NCI-H2107 treated with DMSO at 0.1 percent for 48 hours (cell line): Measurements from ENCODE around the gene TMEM51.
"Not testable (repeated sequence)": the region's sequence is repeated elsewhere in the genome, so short reads cannot be mapped to it uniquely, and the experiment has no call there.

Source experiments
- DNase-seq: peaks from one replicate; lab custom pipeline; 2025; ENCODE audit not compliant: unreplicated experiment; lab: John Stamatoyannopoulos, UW

Gene TMEM51

GRCh38 chr1:15125101-15125745, 28.3 kb upstream of the TMEM51 start:
- no peak for DNase-seq

DNA sequence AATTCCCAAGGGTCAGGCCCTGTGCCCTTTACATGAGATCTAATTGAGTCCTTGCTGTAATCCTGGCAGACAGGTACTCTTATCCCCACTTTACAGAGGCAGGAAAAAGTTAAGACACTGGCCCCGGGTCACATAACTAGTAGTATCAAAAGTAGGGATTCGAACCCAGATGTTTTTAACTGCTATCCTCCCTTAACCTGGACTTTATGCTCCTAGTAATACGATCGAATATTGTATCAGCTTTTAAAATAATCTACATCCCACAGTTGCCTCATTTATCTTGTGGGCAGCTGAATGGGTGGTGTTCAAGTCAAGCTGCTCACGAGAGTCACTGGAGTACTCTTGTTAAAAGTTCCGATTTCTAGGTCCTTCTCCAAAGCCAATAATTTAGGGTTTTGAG, 25.5 kb upstream of the TMEM51 start:
- no peak for DNase-seq

DNA sequence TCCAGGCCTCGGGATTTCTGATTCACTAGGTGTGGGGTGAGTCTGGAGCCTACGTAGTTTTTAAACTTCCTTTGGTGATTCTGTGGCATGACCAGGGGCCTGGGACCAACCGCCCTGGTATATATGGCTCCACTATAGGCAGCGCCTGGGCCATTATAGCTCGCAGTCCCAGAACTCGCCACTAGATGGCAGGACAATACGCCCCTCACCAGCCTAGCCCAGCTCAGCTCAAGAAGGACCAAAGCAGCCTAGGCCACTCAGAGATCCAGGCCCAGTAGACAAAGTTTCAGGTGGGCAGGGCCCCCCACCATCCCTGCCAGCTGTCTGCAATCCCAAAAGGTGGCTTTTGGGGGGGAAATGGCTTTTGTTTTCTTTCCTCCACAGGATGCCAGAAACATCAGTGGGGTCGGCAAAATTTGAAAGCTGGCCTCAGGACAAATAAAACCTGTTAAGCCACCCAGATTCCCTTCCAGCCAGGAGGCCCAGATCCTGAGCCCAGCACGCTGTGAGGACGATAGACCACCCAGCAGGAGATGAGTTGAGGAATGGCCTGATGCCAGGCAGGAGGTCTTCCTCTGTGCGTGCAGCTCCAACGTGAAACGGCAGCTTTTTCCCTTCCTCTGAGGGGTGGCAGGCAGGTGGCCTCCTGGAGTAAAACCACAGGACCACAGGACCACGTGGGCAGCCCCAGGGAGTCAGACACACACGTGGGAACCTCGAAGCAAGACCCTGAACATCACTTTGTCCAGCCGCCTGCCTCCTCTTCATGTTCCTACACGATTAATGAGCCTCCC, 24.8 kb upstream of the TMEM51 start:
- peak; percentile 55 for DNase-seq

GRCh38 chr1:15129944-15130343, 23.6 kb upstream of the TMEM51 start:
- no peak for DNase-seq

GRCh38 chr1:15130607-15131006, 22.9 kb upstream of the TMEM51 start:
- DNase-seq, result no peak

DNA sequence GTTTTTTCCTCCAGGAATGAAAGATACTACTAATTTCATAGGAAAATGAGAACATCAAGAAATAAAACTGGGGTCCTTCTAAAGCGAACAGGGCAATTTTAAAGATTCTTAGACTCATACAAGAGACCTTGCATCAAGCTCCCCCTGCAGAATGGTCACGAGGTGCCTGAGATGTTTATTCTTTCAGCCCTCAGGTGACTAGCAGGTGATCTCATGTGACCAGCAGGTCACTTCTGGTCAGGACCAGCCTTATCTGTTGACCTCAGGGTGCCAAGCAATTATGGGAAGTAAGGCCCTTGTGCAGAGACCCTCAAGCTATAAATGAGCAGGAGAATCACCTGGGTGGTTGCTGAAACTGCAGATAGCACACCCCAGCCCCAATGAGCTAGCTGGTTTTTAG, 20.6 kb upstream of the TMEM51 start:
- DNase-seq, result no peak

- no peak for DNase-seq
Measured at GRCh38 chr1:15134285-15134684, 19.3 kb upstream of the TMEM51 start.

- DNase-seq, result not testable (repeated sequence)
Measured at GRCh38 chr1:15135604-15136003, 17.9 kb upstream of the TMEM51 start.

DNA sequence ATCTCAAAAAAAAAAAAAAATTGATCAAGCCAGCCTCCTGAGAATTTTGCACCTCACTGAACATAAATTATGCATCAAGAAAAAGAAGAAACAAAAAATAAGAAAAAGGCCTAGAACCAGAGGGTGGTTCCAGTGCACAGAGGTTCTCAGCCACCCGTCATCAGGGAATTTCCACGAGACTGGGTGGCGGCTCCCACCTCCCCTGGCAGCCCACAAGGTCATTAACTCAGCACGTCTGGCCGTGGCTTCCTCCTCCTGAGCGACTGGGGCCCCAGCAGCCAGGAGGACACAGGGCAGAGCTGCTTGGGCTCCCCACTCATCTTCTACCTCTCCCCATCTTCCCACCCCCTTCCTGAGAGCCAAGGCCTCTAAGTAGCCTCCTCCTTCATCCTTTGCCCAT, 15.7 kb upstream of the TMEM51 start:
- DNase-seq, result no peak

GRCh38 chr1:15139654-15140350, 13.7 kb upstream of the TMEM51 start:
- DNase-seq, result no peak

DNA sequence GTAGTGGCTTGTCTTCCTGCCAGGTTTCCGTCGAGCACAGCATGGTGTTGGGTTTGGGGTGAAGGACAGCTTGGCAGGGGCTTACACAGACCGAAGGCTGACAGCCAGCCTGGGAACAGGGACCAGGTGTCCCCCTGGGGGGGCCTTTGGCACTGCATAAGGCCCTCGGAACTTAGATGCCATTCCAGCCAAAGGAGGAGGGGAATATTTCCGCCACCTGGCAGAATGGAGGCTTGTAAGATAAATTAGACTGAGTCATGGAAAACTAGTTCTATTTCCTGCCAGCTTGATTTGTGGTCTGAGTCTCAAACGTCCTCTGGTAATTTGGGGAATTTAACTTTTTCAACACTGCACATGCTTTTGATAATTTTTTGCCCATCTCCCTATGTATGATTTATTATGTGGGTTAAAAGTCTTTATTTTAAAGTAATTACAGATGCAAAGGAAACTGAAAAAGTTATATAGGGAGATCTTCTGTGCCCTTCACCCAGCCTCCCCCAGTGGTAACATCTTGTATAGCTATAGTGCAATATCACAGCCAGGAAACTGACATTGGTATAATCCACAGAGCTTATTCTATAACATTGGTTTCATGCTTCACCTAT, 11.5 kb upstream of the TMEM51 start:
- no peak for DNase-seq

DNA sequence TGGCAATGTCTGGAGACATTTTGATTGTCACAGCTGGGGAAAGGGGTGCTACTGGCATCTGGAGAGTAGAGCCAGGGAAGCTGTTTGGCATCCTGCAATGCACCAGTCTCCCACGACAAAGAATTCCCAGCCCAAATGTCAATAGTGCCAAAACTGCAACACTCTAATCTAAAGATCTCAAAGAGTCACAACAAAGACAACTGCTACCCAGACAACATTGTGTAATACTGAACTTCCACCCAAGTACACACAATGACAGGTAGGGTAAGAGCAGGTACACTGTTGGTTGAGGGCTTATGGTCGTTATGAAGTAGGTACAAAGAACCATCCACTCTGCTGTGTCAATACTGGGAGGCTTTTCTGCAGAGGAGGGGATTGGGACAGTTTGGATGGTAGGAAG, 8.2 kb upstream of the TMEM51 start:
- no peak for DNase-seq

GRCh38 chr1:15146142-15146680, 7.3 kb upstream of the TMEM51 start:
- no peak for DNase-seq

- no peak for DNase-seq
Measured at GRCh38 chr1:15146971-15147376, 6.6 kb upstream of the TMEM51 start.

- DNase-seq, result no peak
Measured at GRCh38 chr1:15148004-15148403, 5.5 kb upstream of the TMEM51 start.

- no peak for DNase-seq
Measured at GRCh38 chr1:15148475-15148874, 5.1 kb upstream of the TMEM51 start.

DNA sequence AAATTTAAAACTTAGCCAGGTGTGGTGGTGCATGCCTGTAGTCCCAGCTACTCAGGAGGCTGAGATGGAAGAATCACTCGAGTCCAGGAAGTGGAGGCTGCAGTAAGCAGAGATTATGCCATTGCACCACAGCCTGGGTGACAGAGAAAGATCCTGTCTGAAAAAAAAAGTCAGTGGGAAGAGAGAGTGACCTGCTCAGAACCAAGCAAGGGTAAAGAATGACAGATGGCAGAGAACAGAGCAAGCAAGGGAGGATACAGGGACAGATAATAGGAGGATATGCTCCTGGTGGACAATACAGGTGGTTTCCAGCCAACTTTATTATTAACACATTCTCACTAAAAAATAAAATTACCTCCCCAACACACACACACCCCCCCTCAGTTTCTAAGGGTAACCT, 4.6 kb upstream of the TMEM51 start:
- no peak for DNase-seq

DNA sequence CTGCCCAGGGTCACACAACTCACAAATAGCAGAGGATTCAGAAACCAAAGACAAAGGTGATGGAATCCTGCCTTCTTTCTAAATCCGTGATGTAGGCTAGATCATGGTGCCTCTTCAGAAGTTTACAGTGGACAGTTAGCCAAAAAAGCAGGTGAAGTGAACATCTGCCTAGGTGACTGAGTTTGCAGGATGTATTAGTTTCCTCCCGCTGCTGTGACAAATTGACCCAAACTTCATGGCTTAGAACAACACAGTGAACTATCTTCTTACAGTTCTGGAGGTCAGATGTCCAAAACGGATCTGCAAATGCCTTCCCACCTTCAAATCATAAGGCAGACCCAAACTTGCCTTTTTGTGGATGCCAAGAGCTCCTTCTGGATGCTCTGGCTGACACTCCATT, 3.2 kb upstream of the TMEM51 start:
- no peak for DNase-seq

DNA sequence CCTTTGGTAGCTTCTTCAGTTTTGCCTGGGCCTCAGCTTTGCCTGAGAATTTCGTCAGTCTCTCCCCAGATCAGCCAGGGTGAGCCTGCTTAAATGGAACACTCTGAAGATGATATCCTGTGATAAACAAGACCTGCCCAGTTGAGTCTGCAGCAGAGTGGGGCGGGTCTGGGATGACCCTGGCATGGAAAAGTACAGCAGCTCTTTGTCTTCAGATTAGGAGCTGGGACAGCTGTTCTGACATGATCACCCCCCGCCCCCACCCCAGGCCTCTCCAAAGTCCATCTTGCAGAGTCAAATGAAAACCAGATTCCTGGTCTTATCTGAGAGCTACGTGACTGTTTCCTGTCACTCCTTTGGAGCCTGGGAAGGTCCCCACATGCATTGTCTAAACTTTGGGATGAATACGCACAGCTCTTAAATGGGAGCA, 2.2 kb upstream of the TMEM51 start:
- DNase-seq, result no peak

DNA sequence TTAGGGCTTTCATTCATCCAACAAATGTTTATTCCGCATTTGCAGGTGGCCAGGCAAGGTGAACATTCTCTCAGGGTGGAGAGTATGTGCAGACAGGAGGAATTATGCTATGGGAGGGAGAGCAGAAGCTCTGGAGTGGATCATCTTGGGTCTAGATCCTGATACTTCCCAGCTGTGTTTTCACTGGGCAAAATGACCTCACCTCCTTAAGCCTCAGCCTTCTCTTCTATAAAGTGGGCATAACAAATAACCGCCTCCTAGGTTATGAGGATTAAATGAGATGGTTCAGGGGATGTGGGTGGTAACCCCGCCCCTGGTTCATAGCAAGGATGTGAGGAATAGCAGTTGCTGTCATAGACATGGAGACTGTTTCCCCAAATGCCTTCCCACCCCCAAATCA, 1.7 kb upstream of the TMEM51 start:
- no peak for DNase-seq
